SIG-M5 treated with dmso at 0.1 percent for 504 hours (cell line): ENCODE measurements around the gene DMD.
A peak's percentile ranks its signal among the peaks of the same experiment; 100 is the strongest.

Source experiments
- DNase-seq: peaks from one replicate; lab custom pipeline; 2025; ENCODE audit not compliant: unreplicated experiment; lab: John Stamatoyannopoulos, UW

DMD gene

GRCh38 chrX:31165241-31166035 lies 2045.9 kb downstream of the DMD start:
- no peak for DNase-seq

- no peak for DNase-seq
These were observed 2056.4 kb downstream of the DMD start for GRCh38 chrX:31154946-31155345.

GRCh38 chrX:31153475-31154047 lies 2057.8 kb downstream of the DMD start:
- DNase-seq = no peak

GRCh38 chrX:31147175-31147574 lies 2064.2 kb downstream of the DMD start:
- no peak for DNase-seq

GRCh38 chrX:31139961-31140360 lies 2071.4 kb downstream of the DMD start:
- peak; percentile 2 for DNase-seq

- DNase-seq = no peak
These were observed 2073.2 kb downstream of the DMD start for GRCh38 chrX:31138124-31138523.

- peak; percentile 58 for DNase-seq
These were observed 2075.2 kb downstream of the DMD start for GRCh38 chrX:31136144-31136611.

GRCh38 chrX:31132821-31133241 lies 2078.5 kb downstream of the DMD start:
- no peak for DNase-seq

- DNase-seq = no peak
These were observed 2080.7 kb downstream of the DMD start for GRCh38 chrX:31130457-31131220.

GRCh38 chrX:31128855-31129254 lies 2082.5 kb downstream of the DMD start:
- DNase-seq = no peak

- no peak for DNase-seq
These were observed 2083.6 kb downstream of the DMD start for GRCh38 chrX:31127716-31128115.

- no peak for DNase-seq
These were observed 2085.1 kb downstream of the DMD start for GRCh38 chrX:31126205-31126604.

GRCh38 chrX:31124536-31124935 lies 2086.8 kb downstream of the DMD start:
- no peak for DNase-seq

GRCh38 chrX:31123335-31123734 lies 2088.0 kb downstream of the DMD start:
- DNase-seq = no peak

- no peak for DNase-seq
These were observed 2094.1 kb downstream of the DMD start for GRCh38 chrX:31117266-31117665.

- no peak for DNase-seq
These were observed 2096.0 kb downstream of the DMD start for GRCh38 chrX:31115398-31115797.

- no peak for DNase-seq
These were observed 2096.5 kb downstream of the DMD start for GRCh38 chrX:31114858-31115257.

GRCh38 chrX:31112226-31112999 lies 2098.9 kb downstream of the DMD start:
- DNase-seq = no peak

GRCh38 chrX:31110657-31111056 lies 2100.7 kb downstream of the DMD start:
- no peak for DNase-seq

GRCh38 chrX:31099536-31100090 lies 2111.7 kb downstream of the DMD start:
- no peak for DNase-seq

- DNase-seq = no peak
These were observed 2113.3 kb downstream of the DMD start for GRCh38 chrX:31098079-31098478.
